SK-N-DZ (cell line): Measurements from ENCODE around the gene ABCB10. TPM values are rescaled to one million over a fixed set of nuclear protein-coding genes. Genes with fewer than 3 reads are reported as not detected.
"Not testable (repeated sequence)": the region's sequence is repeated elsewhere in the genome, so short reads cannot be mapped to it uniquely, and the experiment has no call there.

Source experiments
- DNase-seq: peaks from one replicate; pipeline ENCODE4 v3.0.0-alpha.2; 2015; ENCODE audit warnings: low spot score
- polyA plus RNA-seq, 2 experiments: library from polyadenylated mRNA; depleted of rRNA; stranded (reverse); fragments of >200 nt; gene quantifications; 2 replicates each; pipeline ENCODE4 v1.2.3, GENCODE V29; 2014

ABCB10 gene
- polyA plus RNA-seq (2014; cell fraction: cytosol; rRNA removed), result 20.5 and 23.3 TPM in 2 replicates
- 24.1 and 34.0 TPM in 2 replicates for polyA plus RNA-seq (2014; cell fraction: nucleus; rRNA removed)

GRCh38 chr1:229558460-229559335 is at the start of gene ABCB10:
TSS of gene ABCB10 (minus strand) at chr1:229558707. CDS start at chr1:229558652, 55 bp downstream.
- peak; percentile 98 for DNase-seq

GRCh38 chr1:229607370-229607769 is 48.9 kb upstream of the ABCB10 start:
- DNase-seq, result no peak

- DNase-seq, result no peak
Measured at GRCh38 chr1:229603371-229604005, 45.0 kb upstream of the ABCB10 start.

GRCh38 chr1:229600229-229600628 is 41.7 kb upstream of the ABCB10 start:
- DNase-seq, result no peak

GRCh38 chr1:229599218-229599954 is 40.9 kb upstream of the ABCB10 start:
- no peak for DNase-seq

- DNase-seq, result no peak
Measured at GRCh38 chr1:229597877-229598276, 39.4 kb upstream of the ABCB10 start.

GRCh38 chr1:229596925-229597699 is 38.6 kb upstream of the ABCB10 start:
- DNase-seq, result no peak

- DNase-seq, result not testable (repeated sequence)
Measured at GRCh38 chr1:229595876-229596275, 37.4 kb upstream of the ABCB10 start.

GRCh38 chr1:229594227-229595008 is 35.9 kb upstream of the ABCB10 start:
- no peak for DNase-seq

GRCh38 chr1:229593800-229594199 is 35.3 kb upstream of the ABCB10 start:
- DNase-seq, result no peak

- DNase-seq, result no peak
Measured at GRCh38 chr1:229590119-229590518, 31.6 kb upstream of the ABCB10 start.

GRCh38 chr1:229585338-229585737 is 26.8 kb upstream of the ABCB10 start:
- DNase-seq, result no peak

GRCh38 chr1:229582715-229583114 is 24.2 kb upstream of the ABCB10 start:
- DNase-seq, result no peak

GRCh38 chr1:229582011-229582694 is 23.6 kb upstream of the ABCB10 start:
- DNase-seq, result no peak

- DNase-seq, result no peak
Measured at GRCh38 chr1:229581485-229581884, 23.0 kb upstream of the ABCB10 start.

GRCh38 chr1:229579059-229579673 is 20.7 kb upstream of the ABCB10 start:
- DNase-seq, result peak; percentile 14

GRCh38 chr1:229578168-229579058 is 19.9 kb upstream of the ABCB10 start:
- no peak for DNase-seq
